Hepatocyte (in vitro differentiated cells): ENCODE data around the gene GNAL. TPM values are rescaled to one million over a fixed set of nuclear protein-coding genes. Genes with fewer than 3 reads are reported as not detected.

Experiments
- DNase-seq: peaks from one replicate; pipeline ENCODE4 v3.0.0-alpha.2; 2016; ENCODE audit warnings: low spot score
- H2AFZ ChIP-seq: fragments of 200-600 bp; sonication (generic); 2 replicates; pipeline ENCODE4 v1.6.0; 2016; ENCODE audit warnings: antibody characterized with exemption, mild to moderate bottlenecking
- H3K27ac ChIP-seq: fragments of 200-600 bp; sonication (generic); 2 replicates; pipeline ENCODE4 v1.5.1; 2016; ENCODE audit warnings: mild to moderate bottlenecking
- H3K27me3 ChIP-seq: fragments of 200-600 bp; sonication (generic); 2 replicates; pipeline ENCODE4 v1.6.1; 2016
- H3K36me3 ChIP-seq: fragments of 200-600 bp; sonication (generic); replicated peaks from 2 replicates; pipeline ENCODE4 v1.5.1; 2016; ENCODE audit warnings: low read depth; ENCODE audit not compliant: insufficient read depth
- H3K4me1 ChIP-seq: fragments of 200-600 bp; sonication (generic); 2 replicates; pipeline ENCODE4 v1.5.1; 2016; ENCODE audit warnings: mild to moderate bottlenecking, moderate library complexity; ENCODE audit not compliant: insufficient read depth
- H3K4me2 ChIP-seq: fragments of 200-600 bp; sonication (generic); 2 replicates; pipeline ENCODE4 v1.6.0; 2016
- H3K4me3 ChIP-seq: fragments of 200-600 bp; sonication (generic); 2 replicates; pipeline ENCODE4 v1.5.1; 2016; ENCODE audit warnings: mild to moderate bottlenecking
- H3K79me2 ChIP-seq: fragments of 200-600 bp; sonication (generic); 2 replicates; pipeline ENCODE4 v1.6.0; 2017; ENCODE audit warnings: mild to moderate bottlenecking
- H3K9me2 ChIP-seq: fragments of 200-600 bp; sonication (generic); replicated peaks from 2 replicates; pipeline ENCODE4 v1.6.0; 2017; ENCODE audit warnings: mild to moderate bottlenecking; ENCODE audit not compliant: insufficient read depth
- H3K9me3 ChIP-seq: fragments of 200-600 bp; sonication (generic); 2 replicates; pipeline ENCODE4 v1.5.1; 2016; ENCODE audit warnings: low read depth, mild to moderate bottlenecking
- H4K20me1 ChIP-seq: fragments of 200-600 bp; sonication (generic); 2 replicates; pipeline ENCODE4 v1.6.0; 2016; ENCODE audit warnings: mild to moderate bottlenecking; ENCODE audit not compliant: insufficient read depth, poor library complexity, severe bottlenecking
- CTCF ChIP-seq: fragments of 200-600 bp; sonication (generic); IDR thresholded peaks from 2 replicates; pipeline ENCODE4 v1.5.1; 2016; ENCODE audit warnings: antibody characterized with exemption, mild to moderate bottlenecking; ENCODE audit not compliant: poor library complexity
- EZH2 ChIP-seq: fragments of 200-600 bp; sonication (generic); IDR thresholded peaks from 2 replicates; pipeline ENCODE4 v1.6.1; 2016; ENCODE audit warnings: antibody characterized with exemption, mild to moderate bottlenecking, borderline replicate concordance
- EZH2phosphoT487 ChIP-seq: fragments of 200-600 bp; sonication (generic); IDR thresholded peaks from one replicate; pipeline ENCODE4 v1.6.1; 2018; ENCODE audit warnings: antibody characterized with exemption, mild to moderate bottlenecking, low read depth, moderate library complexity; ENCODE audit not compliant: unreplicated experiment, severe bottlenecking
- WGBS: methylation state at CpG from one replicate; pipeline ENCODE4 v1.1.6; 2016; ENCODE audit warnings: low lambda C conversion rate; ENCODE audit errors: missing lambda C conversion rate; 5-methylcytosine and 5-hydroxymethylcytosine counted together
- polyA plus RNA-seq: library from polyadenylated mRNA; unstranded; fragments of >200 nt; fragmentation: Nextera tagmentation; extraction: Ambion mirVana; gene quantifications from 2 replicates; pipeline ENCODE4 v1.2.1, GENCODE V29; 2016
- total RNA-seq: library from RNA; depleted of rRNA; stranded (reverse); fragments of >200 nt; gene quantifications from 2 replicates; pipeline ENCODE4 v1.2.3, GENCODE V29; 2014

The GNAL gene
- total and polyA plus RNA-seq, 2 experiments from 2014 or later: 4.4 to 5.2 TPM

GRCh38 chr18:11754979-11755378 is 65.9 kb downstream of the GNAL start:
- Histone ChIP-seq H3K36me3 (no peaks in the 10 kb centered on the region), H3K4me2 (no peak overlapping the region), H2AFZ (no peak overlapping the region), H3K9me2 (no peaks in the 10 kb centered on the region), H3K4me1 (no peaks in the 10 kb centered on the region), H3K79me2 (no peaks in the 10 kb centered on the region), H3K27ac (no peak overlapping the region), H3K27me3 (peaks cover 38% of the 10 kb centered on the region), H4K20me1 (no peaks in the 10 kb centered on the region), H3K9me3 (no peaks in the 10 kb centered on the region), H3K4me3 (no peak overlapping the region)
- no peak for TF ChIP-seq EZH2phosphoT487
- TF ChIP-seq EZH2: no peak
- TF ChIP-seq CTCF: no peak
- 88% methylated on average over 8 of the region's 8 CpGs for WGBS
- no peak for DNase-seq

- no peaks in the 10 kb centered on the region for H3K79me2 ChIP-seq
- H3K36me3 ChIP-seq: no peaks in the 10 kb centered on the region
- no peak overlapping the region for H3K27ac ChIP-seq
- no peak overlapping the region for H3K4me2 ChIP-seq
- H3K9me2 ChIP-seq: no peaks in the 10 kb centered on the region
- 86% methylated on average over 5 of the region's 5 CpGs for WGBS
- H2AFZ ChIP-seq: no peak overlapping the region
- no peak overlapping the region for H3K4me3 ChIP-seq
- H3K9me3 ChIP-seq: no peaks in the 10 kb centered on the region
- H3K4me1 ChIP-seq: no peaks in the 10 kb centered on the region
- TF ChIP-seq CTCF (no peak), EZH2 (no peak), EZH2phosphoT487 (no peak)
- no peak for DNase-seq
- H4K20me1 ChIP-seq: no peaks in the 10 kb centered on the region
- H3K27me3 ChIP-seq: peaks cover 16% of the 10 kb centered on the region
These were observed 68.1 kb downstream of the GNAL start for GRCh38 chr18:11757084-11757590.

GRCh38 chr18:11759456-11759855 is 70.4 kb downstream of the GNAL start:
- no peak overlapping the region for H3K4me2 ChIP-seq
- no peaks in the 10 kb centered on the region for H3K9me2 ChIP-seq
- no peak for DNase-seq
- 93% methylated on average over 10 of the region's 10 CpGs for WGBS
- no peak overlapping the region for H3K4me3 ChIP-seq
- TF ChIP-seq CTCF (no peak), EZH2 (no peak), EZH2phosphoT487 (no peak)
- no peaks in the 10 kb centered on the region for H3K27me3 ChIP-seq
- H3K36me3 ChIP-seq: no peaks in the 10 kb centered on the region
- no peaks in the 10 kb centered on the region for H3K79me2 ChIP-seq
- no peaks in the 10 kb centered on the region for H4K20me1 ChIP-seq
- no peaks in the 10 kb centered on the region for H3K9me3 ChIP-seq
- H3K27ac ChIP-seq: no peak overlapping the region
- no peak overlapping the region for H2AFZ ChIP-seq
- H3K4me1 ChIP-seq: no peaks in the 10 kb centered on the region

- Histone ChIP-seq H3K9me3 (no peaks in the 10 kb centered on the region), H2AFZ (no peak overlapping the region), H3K27ac (no peak overlapping the region), H3K4me2 (no peak overlapping the region), H3K36me3 (no peaks in the 10 kb centered on the region), H3K4me1 (no peaks in the 10 kb centered on the region), H3K4me3 (no peak overlapping the region), H3K27me3 (no peaks in the 10 kb centered on the region), H3K9me2 (no peaks in the 10 kb centered on the region), H3K79me2 (no peaks in the 10 kb centered on the region), H4K20me1 (no peaks in the 10 kb centered on the region)
- no peak for TF ChIP-seq CTCF
- TF ChIP-seq EZH2: no peak
- no peak for TF ChIP-seq EZH2phosphoT487
- DNase-seq: no peak
- 93% methylated on average over 7 of the region's 7 CpGs for WGBS
These were observed 71.6 kb downstream of the GNAL start for GRCh38 chr18:11760498-11761167.
